IgD-negative memory B cell (primary cell): ENCODE measurements around the gene GCM1. TPM values are rescaled to one million over a fixed set of nuclear protein-coding genes. Genes with fewer than 3 reads are reported as not detected.

Experiments
- H3K27ac Mint-ChIP-seq, 3 donors: one replicate each; pipeline ENCODE4 v1.8.0; 2020 to 2022; ENCODE audit warnings: mild to moderate bottlenecking in 3 of 3, mixed read lengths in 3 of 3, moderate library complexity in 1 of 3
- H3K27me3 Mint-ChIP-seq: one replicate; pipeline ENCODE4 v1.8.0; 2021; ENCODE audit warnings: mixed read lengths
- H3K36me3 Mint-ChIP-seq: one replicate; pipeline ENCODE4 v1.8.0; 2020; ENCODE audit warnings: mild to moderate bottlenecking, mixed read lengths
- H3K4me1 Mint-ChIP-seq, 3 donors: one replicate each; pipeline ENCODE4 v1.8.0; 2020 to 2022; ENCODE audit warnings: mixed read lengths in 3 of 3, mild to moderate bottlenecking in 1 of 3
- H3K4me3 Mint-ChIP-seq, 4 donors: one replicate each; pipeline ENCODE4 v1.8.0; 2020 to 2022; ENCODE audit warnings: mild to moderate bottlenecking in 4 of 4, mixed read lengths in 4 of 4, moderate library complexity in 3 of 4
- H3K9me3 Mint-ChIP-seq, 3 donors: one replicate each; pipeline ENCODE4 v1.8.0; 2020 to 2021; ENCODE audit warnings: mixed read lengths in 3 of 3, mild to moderate bottlenecking in 1 of 3
- polyA plus RNA-seq: library from polyadenylated mRNA; unstranded; fragments of 300-500 nt; fragmentation: Illumina TruSeq; gene quantifications from one replicate; pipeline ENCODE4 v1.2.3, GENCODE V29; 2021

GCM1 gene
- polyA plus RNA-seq, 1 donor from 2014 or later, result not detected

DNA sequence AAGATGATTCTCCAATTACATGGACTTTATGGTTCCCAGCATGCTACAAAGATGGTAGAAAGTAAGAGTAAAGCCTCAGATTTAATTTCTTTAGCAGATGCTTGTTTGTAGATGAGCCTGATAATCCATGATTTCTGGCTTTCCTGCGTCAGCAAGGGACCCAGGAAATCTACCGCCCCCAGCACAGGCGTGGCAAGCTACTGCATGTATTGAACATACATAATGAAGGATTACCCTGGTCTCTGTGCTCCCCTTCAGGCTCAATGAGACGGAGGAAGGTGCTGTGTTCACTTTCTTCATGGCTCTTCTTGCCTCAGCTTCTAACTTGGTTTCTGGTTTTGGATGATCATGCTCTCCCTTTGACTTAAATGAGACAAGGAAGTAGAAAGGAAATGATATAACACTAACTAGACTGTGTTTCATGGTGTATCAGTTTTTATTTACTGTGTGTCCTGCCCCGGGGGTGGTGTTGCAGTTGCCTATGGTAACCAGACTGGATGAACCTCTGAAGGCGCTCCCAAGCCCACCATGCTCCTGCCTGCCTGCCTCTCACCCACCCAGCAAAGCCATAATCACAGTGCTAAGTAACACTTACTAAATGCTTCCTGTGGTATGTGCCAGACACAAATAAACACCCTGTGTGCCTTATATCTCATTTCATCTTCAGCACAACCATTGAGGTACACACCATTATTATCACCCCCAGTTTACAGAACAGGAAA lies 17.9 kb downstream of the GCM1 start:
- Mint-ChIP-seq H3K27ac (no peak overlapping the region), H3K4me1 (no peaks in the 10 kb centered on the region), H3K4me3 (no peak overlapping the region), H3K27me3 (no peaks in the 10 kb centered on the region), H3K9me3 (no peaks in the 10 kb centered on the region), H3K36me3 (peaks cover 3% of the 10 kb centered on the region)

DNA sequence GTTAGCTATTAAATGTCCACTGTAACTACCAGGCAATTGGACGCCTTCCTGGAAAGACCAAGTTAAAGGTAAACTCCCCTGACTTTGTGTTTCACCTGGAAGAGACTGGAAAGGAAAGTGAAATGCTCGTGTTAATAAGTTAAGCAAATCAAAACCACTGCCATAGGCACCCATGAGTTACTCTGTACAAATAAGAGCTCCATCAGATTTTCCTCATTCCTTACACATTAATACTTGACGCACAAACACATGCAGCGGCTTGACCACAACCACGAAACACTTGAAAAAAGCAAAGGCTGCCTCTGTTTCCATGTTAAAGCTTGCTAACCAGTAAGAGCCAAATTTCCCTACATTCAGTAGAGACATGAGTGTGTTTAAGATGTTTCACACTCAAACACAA lies 19.8 kb downstream of the GCM1 start:
- peaks cover 0 to 2% (median 0%) of the 10 kb centered on the region in 3 donors for H3K4me1 Mint-ChIP-seq
- no peaks in the 10 kb centered on the region for H3K9me3 Mint-ChIP-seq
- H3K36me3 Mint-ChIP-seq, result peaks cover 3% of the 10 kb centered on the region
- H3K27me3 Mint-ChIP-seq, result no peaks in the 10 kb centered on the region
- no peak overlapping the region for H3K4me3 Mint-ChIP-seq
- no peak overlapping the region for H3K27ac Mint-ChIP-seq

DNA sequence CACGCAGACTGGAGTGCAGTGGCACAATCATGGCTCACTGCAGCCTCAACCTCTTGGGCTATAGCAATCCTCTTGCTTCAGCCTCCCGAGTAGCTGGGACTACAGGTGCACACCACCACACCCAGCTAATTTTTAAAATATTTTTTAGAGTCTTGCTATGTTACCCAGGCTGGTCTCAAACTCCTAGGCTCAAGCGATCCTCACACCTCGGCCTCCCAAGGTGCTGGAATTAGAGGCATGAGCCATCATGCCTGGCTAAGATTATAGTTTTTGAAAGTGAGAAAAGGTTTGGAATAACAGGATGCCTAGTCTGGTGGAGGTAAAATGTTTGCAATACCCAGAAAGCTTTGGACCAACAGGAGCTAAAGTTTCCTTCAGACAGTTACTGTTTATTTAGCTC lies 23.4 kb downstream of the GCM1 start:
- H3K27ac Mint-ChIP-seq, result no peak overlapping the region
- peaks cover 0 to 2% (median 0%) of the 10 kb centered on the region in 3 donors for H3K9me3 Mint-ChIP-seq
- no peak overlapping the region for H3K4me3 Mint-ChIP-seq
- H3K27me3 Mint-ChIP-seq, result peaks cover 2% of the 10 kb centered on the region
- H3K36me3 Mint-ChIP-seq, result peaks cover 3% of the 10 kb centered on the region
- peaks cover 0 to 2% (median 0%) of the 10 kb centered on the region in 3 donors for H3K4me1 Mint-ChIP-seq

DNA sequence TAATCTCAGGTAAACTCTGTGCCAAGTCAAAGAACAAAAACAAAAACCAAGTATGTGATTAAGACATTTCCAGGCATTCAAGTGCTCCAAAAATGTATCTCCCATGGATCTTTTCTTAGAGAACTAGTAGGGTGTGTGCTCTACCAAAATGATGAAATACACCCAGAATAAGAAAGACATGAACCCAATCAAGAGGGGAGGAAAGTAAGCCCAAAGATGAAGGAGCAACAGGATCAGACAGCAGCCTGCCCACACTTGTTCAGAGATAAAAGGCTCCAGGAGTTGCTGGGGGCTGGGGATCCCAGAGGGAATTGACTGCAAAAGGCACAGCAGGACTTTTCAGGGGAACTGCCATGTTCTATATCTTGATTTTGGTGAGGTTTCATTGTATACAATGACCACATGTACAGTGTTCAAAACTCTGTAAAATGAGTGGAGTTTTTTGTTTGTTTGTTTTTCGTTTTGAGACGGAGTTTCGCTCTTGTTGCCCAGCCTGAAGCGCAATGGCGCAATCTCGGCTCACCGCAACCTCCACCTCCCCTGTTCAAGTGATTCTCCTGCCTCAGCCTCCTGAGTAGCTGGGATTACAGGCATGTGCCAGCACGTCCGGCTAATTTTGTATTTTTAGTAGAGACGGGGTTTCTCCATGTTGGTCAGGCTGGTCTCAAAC lies 24.4 kb downstream of the GCM1 start:
- Mint-ChIP-seq H3K9me3 (peaks cover 0 to 2% (median 0%) of the 10 kb centered on the region in 3 donors), H3K4me1 (peaks cover 0 to 2% (median 0%) of the 10 kb centered on the region in 3 donors), H3K27ac (no peak overlapping the region), H3K4me3 (no peak overlapping the region), H3K36me3 (peaks cover 3% of the 10 kb centered on the region), H3K27me3 (peaks cover 2% of the 10 kb centered on the region)

- no peak overlapping the region for H3K4me3 Mint-ChIP-seq
- H3K36me3 Mint-ChIP-seq, result no peaks in the 10 kb centered on the region
- peaks cover 0 to 2% (median 0%) of the 10 kb centered on the region in 3 donors for H3K4me1 Mint-ChIP-seq
- no peak overlapping the region for H3K27ac Mint-ChIP-seq
- peaks cover 1 to 8% (median 4%) of the 10 kb centered on the region in 3 donors for H3K9me3 Mint-ChIP-seq
- peaks cover 2% of the 10 kb centered on the region for H3K27me3 Mint-ChIP-seq
These were observed 28.8 kb downstream of the GCM1 start for GRCh38 chr6:53119772-53120409.

DNA sequence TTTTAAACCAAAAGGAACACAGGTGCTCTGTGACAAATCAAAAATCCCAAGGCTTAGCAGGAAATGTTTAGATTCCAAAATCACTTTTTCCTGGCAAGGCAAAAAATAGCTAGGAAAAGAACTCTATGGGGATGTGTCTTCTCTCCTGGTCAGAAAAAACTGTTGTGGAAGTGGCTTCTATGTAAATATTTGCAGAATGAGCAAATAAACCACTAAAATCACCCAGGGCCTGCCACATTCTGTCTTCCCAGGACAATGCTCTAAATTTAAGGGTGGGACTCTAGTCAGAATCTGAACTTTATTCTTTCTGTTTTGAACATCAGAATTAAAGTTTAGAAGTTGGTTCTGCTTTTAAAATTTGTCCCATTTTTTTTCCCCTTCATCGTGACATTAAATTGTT lies 29.3 kb downstream of the GCM1 start:
- no peaks in the 10 kb centered on the region for H3K36me3 Mint-ChIP-seq
- peaks cover 2% of the 10 kb centered on the region for H3K27me3 Mint-ChIP-seq
- H3K27ac Mint-ChIP-seq, result no peak overlapping the region
- H3K4me1 Mint-ChIP-seq, result peaks cover 0 to 2% (median 0%) of the 10 kb centered on the region in 3 donors
- H3K4me3 Mint-ChIP-seq, result no peak overlapping the region
- H3K9me3 Mint-ChIP-seq, result peaks cover 1 to 8% (median 4%) of the 10 kb centered on the region in 3 donors

GRCh38 chr6:53115741-53116140 lies 32.9 kb downstream of the GCM1 start:
- Mint-ChIP-seq H3K27ac (no peak overlapping the region), H3K36me3 (no peaks in the 10 kb centered on the region), H3K4me3 (no peak overlapping the region)

GRCh38 chr6:53115113-53115512 lies 33.5 kb downstream of the GCM1 start:
- H3K36me3 Mint-ChIP-seq, result no peaks in the 10 kb centered on the region
- H3K4me3 Mint-ChIP-seq, result no peak overlapping the region
- no peaks in the 10 kb centered on the region for H3K4me1 Mint-ChIP-seq
- peak overlapping the region in 1 of 3 donors; percentile 6 for H3K27ac Mint-ChIP-seq
- peaks cover 1 to 8% (median 2%) of the 10 kb centered on the region in 3 donors for H3K9me3 Mint-ChIP-seq
- peaks cover 6% of the 10 kb centered on the region for H3K27me3 Mint-ChIP-seq

More at GRCh38 chr6:53115741-53116140, 32.9 kb downstream of the GCM1 start:
- H3K4me1 Mint-ChIP-seq, result no peaks in the 10 kb centered on the region
- peaks cover 1 to 8% (median 2%) of the 10 kb centered on the region in 3 donors for H3K9me3 Mint-ChIP-seq
- peaks cover 6% of the 10 kb centered on the region for H3K27me3 Mint-ChIP-seq

GRCh38 chr6:53113742-53114141 lies 34.9 kb downstream of the GCM1 start:
- Mint-ChIP-seq H3K4me3 (no peak overlapping the region), H3K4me1 (no peaks in the 10 kb centered on the region), H3K9me3 (peaks cover 1 to 8% (median 2%) of the 10 kb centered on the region in 3 donors), H3K27me3 (peaks cover 6% of the 10 kb centered on the region), H3K27ac (no peak overlapping the region), H3K36me3 (no peaks in the 10 kb centered on the region)

GRCh38 chr6:53112871-53113270 lies 35.8 kb downstream of the GCM1 start:
- Mint-ChIP-seq H3K27me3 (peaks cover 6% of the 10 kb centered on the region), H3K9me3 (peaks cover 1 to 8% (median 2%) of the 10 kb centered on the region in 3 donors), H3K4me3 (no peak overlapping the region), H3K27ac (no peak overlapping the region), H3K36me3 (no peaks in the 10 kb centered on the region), H3K4me1 (no peaks in the 10 kb centered on the region)

- peaks cover 1 to 8% (median 2%) of the 10 kb centered on the region in 3 donors for H3K9me3 Mint-ChIP-seq
- H3K4me3 Mint-ChIP-seq, result no peak overlapping the region
- peaks cover 6% of the 10 kb centered on the region for H3K27me3 Mint-ChIP-seq
- no peak overlapping the region for H3K27ac Mint-ChIP-seq
- H3K4me1 Mint-ChIP-seq, result no peaks in the 10 kb centered on the region
- no peaks in the 10 kb centered on the region for H3K36me3 Mint-ChIP-seq
These were observed 36.2 kb downstream of the GCM1 start for GRCh38 chr6:53112404-53112803.

DNA sequence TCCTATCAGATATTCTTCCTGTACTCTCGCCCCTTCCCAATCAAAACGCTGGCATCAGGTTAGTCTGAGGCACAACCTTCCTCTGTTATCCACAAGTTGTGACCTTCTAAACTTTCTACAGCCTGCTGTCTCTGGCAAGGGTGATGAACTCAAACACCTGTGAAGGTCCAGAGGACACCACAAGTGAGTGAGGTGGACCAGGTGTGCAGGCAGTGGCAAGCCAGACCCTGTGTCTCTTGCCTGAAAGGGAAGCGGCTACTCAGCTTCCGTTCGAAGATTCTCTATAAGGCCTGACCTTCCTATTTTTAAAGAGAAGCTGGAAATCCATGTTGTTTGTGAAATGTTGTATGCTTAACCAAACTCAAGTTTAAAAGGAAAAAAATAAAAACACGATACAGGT lies 36.8 kb downstream of the GCM1 start:
- Mint-ChIP-seq H3K4me3 (no peak overlapping the region), H3K27ac (no peak overlapping the region), H3K9me3 (peaks cover 1 to 8% (median 2%) of the 10 kb centered on the region in 3 donors), H3K36me3 (no peaks in the 10 kb centered on the region), H3K4me1 (no peaks in the 10 kb centered on the region), H3K27me3 (peaks cover 6% of the 10 kb centered on the region)

GRCh38 chr6:53109612-53110011 lies 39.0 kb downstream of the GCM1 start:
- no peak overlapping the region for H3K4me3 Mint-ChIP-seq
- peaks cover 6% of the 10 kb centered on the region for H3K27me3 Mint-ChIP-seq
- no peak overlapping the region for H3K27ac Mint-ChIP-seq
- H3K4me1 Mint-ChIP-seq, result no peaks in the 10 kb centered on the region
- H3K36me3 Mint-ChIP-seq, result no peaks in the 10 kb centered on the region
- no peaks in the 10 kb centered on the region for H3K9me3 Mint-ChIP-seq

- Mint-ChIP-seq H3K9me3 (no peaks in the 10 kb centered on the region), H3K27ac (no peak overlapping the region), H3K4me1 (no peaks in the 10 kb centered on the region), H3K27me3 (no peaks in the 10 kb centered on the region), H3K36me3 (no peaks in the 10 kb centered on the region), H3K4me3 (no peak overlapping the region)
These were observed 41.5 kb downstream of the GCM1 start for GRCh38 chr6:53107091-53107490.

DNA sequence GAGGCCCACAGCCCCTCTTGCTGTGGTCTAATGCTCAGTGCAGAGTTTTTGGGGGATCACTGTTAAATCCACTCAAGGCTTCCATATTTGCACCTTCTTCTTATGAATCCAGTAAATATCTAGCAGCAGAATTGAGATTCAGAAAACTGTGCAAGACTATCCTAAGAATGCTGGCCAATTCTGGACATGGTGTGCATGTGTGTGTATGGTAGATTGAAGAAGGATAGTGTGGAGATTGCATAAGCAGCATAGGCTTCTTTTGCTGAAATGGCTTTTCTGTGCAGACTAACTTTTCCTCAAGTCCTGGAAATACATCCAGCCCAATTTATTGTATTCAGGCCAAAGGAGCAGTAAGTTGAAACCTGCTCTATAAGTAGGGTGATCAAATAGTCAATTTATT lies 43.7 kb downstream of the GCM1 start:
- Mint-ChIP-seq H3K9me3 (no peaks in the 10 kb centered on the region), H3K4me1 (no peaks in the 10 kb centered on the region), H3K36me3 (no peaks in the 10 kb centered on the region), H3K27me3 (no peaks in the 10 kb centered on the region), H3K4me3 (no peak overlapping the region), H3K27ac (no peak overlapping the region)
